Neural progenitor cell (in vitro differentiated cells): ENCODE results near the gene MCUB. TPM values are rescaled to one million over a fixed set of nuclear protein-coding genes. Genes with fewer than 3 reads are reported as not detected.
A peak's percentile ranks its signal among the peaks of the same experiment; 100 is the strongest.

ENCODE experiments used
- DNase-seq: peaks from one replicate; pipeline ENCODE4 v3.0.0-alpha.2; 2016; ENCODE audit warnings: low spot score
- H2AFZ ChIP-seq: fragments of 200-600 bp; sonication (generic); replicated peaks from 2 replicates; pipeline ENCODE4 v1.6.1; 2016; ENCODE audit warnings: antibody characterized with exemption
- H3F3A ChIP-seq: fragments of 200-600 bp; sonication (generic); 2 replicates; pipeline ENCODE4 v1.6.1; 2016; ENCODE audit warnings: antibody characterized with exemption, low read depth
- H3K27ac ChIP-seq: fragments of 200-600 bp; sonication (generic); 2 replicates; pipeline ENCODE4 v1.5.1; 2016; ENCODE audit warnings: mild to moderate bottlenecking
- H3K27me3 ChIP-seq: fragments of 200-600 bp; sonication (generic); 2 replicates; pipeline ENCODE4 v1.6.1; 2016; ENCODE audit warnings: mild to moderate bottlenecking, moderate library complexity
- H3K36me3 ChIP-seq: fragments of 200-600 bp; sonication (generic); 2 replicates; pipeline ENCODE4 v1.5.1; 2016
- H3K4me1 ChIP-seq: fragments of 200-600 bp; sonication (generic); 2 replicates; pipeline ENCODE4 v1.6.1; 2016; ENCODE audit warnings: mixed run types
- H3K4me2 ChIP-seq: fragments of 200-600 bp; sonication (generic); 2 replicates; pipeline ENCODE4 v1.6.1; 2016
- H3K4me3 ChIP-seq: fragments of 200-600 bp; sonication (generic); 2 replicates; pipeline ENCODE4 v1.5.1; 2016
- H3K79me2 ChIP-seq: fragments of 200-600 bp; sonication (generic); 2 replicates; pipeline ENCODE4 v1.6.1; 2016; ENCODE audit warnings: low read depth
- H3K9ac ChIP-seq: fragments of 200-600 bp; sonication (generic); 2 replicates; pipeline ENCODE4 v1.6.1; 2016
- H3K9me3 ChIP-seq: fragments of 200-600 bp; sonication (generic); 2 replicates; pipeline ENCODE4 v1.5.1; 2016; ENCODE audit warnings: low read depth
- H4K20me1 ChIP-seq: fragments of 200-600 bp; sonication (generic); 2 replicates; pipeline ENCODE4 v1.6.1; 2016; ENCODE audit warnings: low read depth
- H3K27ac Mint-ChIP-seq: 3 replicates; pipeline ENCODE4 v1.8.0; 2021; ENCODE audit warnings: mixed read lengths
- H3K27me3 Mint-ChIP-seq: 2 replicates; pipeline ENCODE4 v1.8.0; 2022; ENCODE audit warnings: low read depth, mild to moderate bottlenecking, inconsistent platforms, moderate library complexity, mixed read lengths; ENCODE audit not compliant: insufficient read depth
- H3K36me3 Mint-ChIP-seq: 3 replicates; pipeline ENCODE4 v1.8.0; 2021; ENCODE audit warnings: mixed read lengths
- H3K4me1 Mint-ChIP-seq: 3 replicates; pipeline ENCODE4 v1.8.0; 2021; ENCODE audit warnings: mixed read lengths
- H3K4me3 Mint-ChIP-seq: 3 replicates; pipeline ENCODE4 v1.8.0; 2021; ENCODE audit warnings: mild to moderate bottlenecking, moderate library complexity, mixed read lengths
- H3K9me3 Mint-ChIP-seq: 3 replicates; pipeline ENCODE4 v1.8.0; 2020; ENCODE audit warnings: mixed read lengths
- EZH2 ChIP-seq: fragments of 200-600 bp; sonication (generic); IDR thresholded peaks from 2 replicates; pipeline ENCODE4 v1.6.1; 2017; ENCODE audit warnings: antibody characterized with exemption, mild to moderate bottlenecking, moderate library complexity
- EZH2phosphoT487 ChIP-seq: fragments of 200-600 bp; sonication (generic); IDR thresholded peaks from 2 replicates; pipeline ENCODE4 v1.6.1; 2017; ENCODE audit warnings: antibody characterized with exemption
- total RNA-seq: library from RNA; depleted of rRNA; stranded (reverse); fragments of >200 nt; gene quantifications from 2 replicates; pipeline ENCODE4 v1.2.3, GENCODE V29; 2015; ENCODE audit warnings: low replicate concordance
- TF ChIP-seq, protein P1 (sequence below): fragments of 200-600 bp; sonication (generic); IDR thresholded peaks from 2 replicates; pipeline ENCODE4 v1.5.1; 2017; ENCODE audit warnings: antibody characterized with exemption, mild to moderate bottlenecking

The MCUB gene
- total RNA-seq, 1 donor from 2014 or later, result 30.5 TPM

DNA sequence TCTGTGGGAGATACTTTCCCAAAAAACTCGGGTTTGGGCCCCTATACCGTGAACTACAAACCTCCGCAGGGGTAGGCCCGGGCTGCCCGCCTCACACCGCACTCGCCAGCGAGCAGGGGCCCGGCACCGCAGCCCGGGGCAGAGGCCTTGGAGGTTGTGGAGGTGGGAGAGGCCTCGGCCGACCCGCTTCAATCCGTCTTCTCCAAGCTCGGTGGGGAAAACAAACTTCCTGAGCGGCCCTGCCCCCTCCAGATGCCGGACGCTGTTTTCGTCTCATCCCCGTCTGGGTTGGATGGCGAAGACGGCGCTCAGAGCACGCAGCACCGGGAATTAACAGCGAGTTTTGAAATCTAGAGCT is 442 bp upstream of the MCUB start:
- H3K4me3 Mint-ChIP-seq, result peak overlapping the region; percentile 84
- Histone ChIP-seq H3K27ac (no peak overlapping the region), H3F3A (peaks cover 15% of the 10 kb centered on the region), H3K79me2 (peaks cover 15% of the 10 kb centered on the region), H3K36me3 (no peaks in the 10 kb centered on the region), H3K4me2 (peak overlapping the region; percentile 88), H4K20me1 (no peaks in the 10 kb centered on the region), H3K27me3 (peaks cover 9% of the 10 kb centered on the region), H3K4me3 (peak overlapping the region; percentile 77), H3K9me3 (no peaks in the 10 kb centered on the region), H3K4me1 (peaks cover 27% of the 10 kb centered on the region), H3K9ac (peak overlapping the region; percentile 43), H2AFZ (peak overlapping the region; percentile 93)
- no peak overlapping the region for H3K27ac Mint-ChIP-seq
- TF ChIP-seq, protein P1, sequence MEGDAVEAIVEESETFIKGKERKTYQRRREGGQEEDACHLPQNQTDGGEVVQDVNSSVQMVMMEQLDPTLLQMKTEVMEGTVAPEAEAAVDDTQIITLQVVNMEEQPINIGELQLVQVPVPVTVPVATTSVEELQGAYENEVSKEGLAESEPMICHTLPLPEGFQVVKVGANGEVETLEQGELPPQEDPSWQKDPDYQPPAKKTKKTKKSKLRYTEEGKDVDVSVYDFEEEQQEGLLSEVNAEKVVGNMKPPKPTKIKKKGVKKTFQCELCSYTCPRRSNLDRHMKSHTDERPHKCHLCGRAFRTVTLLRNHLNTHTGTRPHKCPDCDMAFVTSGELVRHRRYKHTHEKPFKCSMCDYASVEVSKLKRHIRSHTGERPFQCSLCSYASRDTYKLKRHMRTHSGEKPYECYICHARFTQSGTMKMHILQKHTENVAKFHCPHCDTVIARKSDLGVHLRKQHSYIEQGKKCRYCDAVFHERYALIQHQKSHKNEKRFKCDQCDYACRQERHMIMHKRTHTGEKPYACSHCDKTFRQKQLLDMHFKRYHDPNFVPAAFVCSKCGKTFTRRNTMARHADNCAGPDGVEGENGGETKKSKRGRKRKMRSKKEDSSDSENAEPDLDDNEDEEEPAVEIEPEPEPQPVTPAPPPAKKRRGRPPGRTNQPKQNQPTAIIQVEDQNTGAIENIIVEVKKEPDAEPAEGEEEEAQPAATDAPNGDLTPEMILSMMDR, result no peak
- peak; percentile 36 for TF ChIP-seq EZH2phosphoT487
- H3K36me3 Mint-ChIP-seq, result peaks cover 11% of the 10 kb centered on the region
- H3K4me1 Mint-ChIP-seq, result peaks cover 30% of the 10 kb centered on the region
- peaks cover 5% of the 10 kb centered on the region for H3K27me3 Mint-ChIP-seq
- DNase-seq, result no peak
- no peaks in the 10 kb centered on the region for H3K9me3 Mint-ChIP-seq

DNA sequence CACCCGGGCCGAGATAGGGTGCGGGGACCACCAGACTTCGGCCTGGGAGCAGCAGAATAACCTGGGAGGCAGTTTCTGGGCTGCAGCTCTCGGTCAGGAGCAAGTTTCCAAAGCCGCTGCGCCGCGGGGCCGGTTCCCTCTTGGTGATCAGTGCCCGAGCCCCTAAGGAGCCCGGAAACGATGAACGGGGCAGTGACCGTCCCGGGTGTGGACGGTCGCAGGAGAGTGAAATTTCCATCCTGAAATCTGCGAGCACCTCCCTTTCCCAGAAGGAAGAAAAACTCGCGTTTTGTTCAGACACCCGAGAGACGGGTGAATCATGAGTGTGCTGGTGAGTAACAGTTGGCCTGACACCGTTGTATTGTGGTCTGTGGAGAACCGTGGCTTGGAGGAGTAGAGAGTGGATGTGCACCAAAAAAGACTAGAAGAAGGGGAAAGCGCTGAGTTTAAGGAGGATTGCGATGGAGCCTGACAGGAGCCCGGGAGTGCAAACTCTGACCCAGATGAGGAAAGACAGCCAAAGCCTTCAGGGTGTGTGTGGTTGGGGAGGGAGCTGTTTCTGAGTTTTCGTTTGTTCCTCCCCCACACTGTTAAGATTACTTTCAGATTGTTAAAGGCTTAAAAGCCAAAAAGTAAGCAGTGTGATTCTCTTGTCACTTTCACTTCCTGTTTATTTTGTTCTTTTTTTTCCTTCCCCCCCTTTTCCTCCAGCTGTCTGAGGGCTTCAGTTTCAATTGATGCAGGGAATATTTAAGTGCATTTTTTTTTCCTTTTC is 828 bp downstream of the MCUB start:
- DNase-seq, result peak; percentile 24
- Mint-ChIP-seq H3K36me3 (peaks cover 7% of the 10 kb centered on the region), H3K27me3 (peaks cover 5% of the 10 kb centered on the region), H3K4me1 (peaks cover 27% of the 10 kb centered on the region), H3K27ac (peak overlapping the region; percentile 91), H3K9me3 (no peaks in the 10 kb centered on the region), H3K4me3 (peak overlapping the region; percentile 93)
- Histone ChIP-seq H3K9me3 (no peaks in the 10 kb centered on the region), H3F3A (peaks cover 15% of the 10 kb centered on the region), H3K9ac (no peak overlapping the region), H3K27ac (no peak overlapping the region), H2AFZ (peak overlapping the region; percentile 93), H3K79me2 (peaks cover 15% of the 10 kb centered on the region), H3K27me3 (peaks cover 9% of the 10 kb centered on the region), H4K20me1 (no peaks in the 10 kb centered on the region), H3K4me2 (peak overlapping the region; percentile 88), H3K4me3 (peak overlapping the region; percentile 77), H3K36me3 (no peaks in the 10 kb centered on the region), H3K4me1 (peaks cover 27% of the 10 kb centered on the region)
- no peak for TF ChIP-seq EZH2phosphoT487
- TF ChIP-seq, protein P1, result no peak
- TF ChIP-seq EZH2, result no peak

DNA sequence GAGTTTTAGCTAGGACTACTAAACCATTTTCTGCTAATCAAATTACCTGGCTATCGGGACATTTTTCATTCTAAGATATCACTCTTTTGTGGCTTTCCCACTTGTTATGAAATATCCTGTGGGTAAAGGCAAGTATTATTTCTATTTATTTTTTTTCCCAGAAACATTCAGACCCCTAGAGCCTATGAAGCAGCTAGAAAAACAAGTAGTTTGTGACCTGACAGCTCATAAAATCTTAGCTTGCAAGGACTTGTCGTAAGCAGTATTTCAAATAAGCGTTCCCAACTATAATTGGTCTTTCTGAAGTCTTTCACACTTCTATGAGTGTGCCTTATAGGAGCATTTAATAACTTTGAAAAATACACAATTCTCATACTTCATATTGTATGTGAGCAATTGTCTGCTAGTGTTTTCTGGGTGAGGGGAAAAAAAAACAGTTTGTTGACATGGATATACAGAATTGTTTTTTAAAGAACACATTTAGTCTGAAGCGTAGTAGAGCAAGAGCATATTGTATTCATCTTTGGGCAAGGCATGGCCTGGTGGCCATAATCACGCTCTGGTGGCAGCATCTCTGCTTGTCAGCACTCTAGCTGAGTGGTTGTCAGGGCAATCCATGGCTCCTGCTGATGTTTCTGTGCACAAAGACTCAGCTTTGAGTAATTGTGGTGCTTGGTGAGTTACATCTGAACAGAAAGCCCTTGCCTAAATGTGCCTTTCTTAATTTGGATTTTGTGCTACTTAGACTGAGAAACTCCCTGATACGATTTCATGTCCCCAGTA is 2.6 kb downstream of the MCUB start:
- H3K27ac Mint-ChIP-seq, result peak overlapping the region; percentile 15
- no peak overlapping the region for H3K4me3 ChIP-seq

More for the DNA sequence above, 2.6 kb downstream of the MCUB start:
- peaks cover 15% of the 10 kb centered on the region for H3F3A ChIP-seq
- H3K27me3 ChIP-seq, result peaks cover 9% of the 10 kb centered on the region
- H3K4me2 ChIP-seq, result peak overlapping the region; percentile 9
- H2AFZ ChIP-seq, result no peak overlapping the region
- Mint-ChIP-seq H3K36me3 (peaks cover 6% of the 10 kb centered on the region), H3K4me3 (peak overlapping the region; percentile 11), H3K9me3 (no peaks in the 10 kb centered on the region), H3K27me3 (peaks cover 5% of the 10 kb centered on the region), H3K4me1 (peaks cover 27% of the 10 kb centered on the region)
- no peaks in the 10 kb centered on the region for H4K20me1 ChIP-seq
- no peak overlapping the region for H3K27ac ChIP-seq
- H3K9me3 ChIP-seq, result no peaks in the 10 kb centered on the region
- no peak overlapping the region for H3K9ac ChIP-seq
- DNase-seq, result peak; percentile 40
- no peaks in the 10 kb centered on the region for H3K36me3 ChIP-seq
- TF ChIP-seq, protein P1, result no peak
- TF ChIP-seq EZH2phosphoT487 (no peak), EZH2 (no peak)
- peaks cover 27% of the 10 kb centered on the region for H3K4me1 ChIP-seq
- peaks cover 15% of the 10 kb centered on the region for H3K79me2 ChIP-seq
